ENCODE measurements around the gene TNFRSF18. TPM values are rescaled to one million over a fixed set of nuclear protein-coding genes. Genes with fewer than 3 reads are reported as not detected.

TNFRSF18 gene
- total and polyA plus RNA-seq, 7 donors: 0.04 to 0.76 (median 0.20) TPM; not detected in 3

DNA sequence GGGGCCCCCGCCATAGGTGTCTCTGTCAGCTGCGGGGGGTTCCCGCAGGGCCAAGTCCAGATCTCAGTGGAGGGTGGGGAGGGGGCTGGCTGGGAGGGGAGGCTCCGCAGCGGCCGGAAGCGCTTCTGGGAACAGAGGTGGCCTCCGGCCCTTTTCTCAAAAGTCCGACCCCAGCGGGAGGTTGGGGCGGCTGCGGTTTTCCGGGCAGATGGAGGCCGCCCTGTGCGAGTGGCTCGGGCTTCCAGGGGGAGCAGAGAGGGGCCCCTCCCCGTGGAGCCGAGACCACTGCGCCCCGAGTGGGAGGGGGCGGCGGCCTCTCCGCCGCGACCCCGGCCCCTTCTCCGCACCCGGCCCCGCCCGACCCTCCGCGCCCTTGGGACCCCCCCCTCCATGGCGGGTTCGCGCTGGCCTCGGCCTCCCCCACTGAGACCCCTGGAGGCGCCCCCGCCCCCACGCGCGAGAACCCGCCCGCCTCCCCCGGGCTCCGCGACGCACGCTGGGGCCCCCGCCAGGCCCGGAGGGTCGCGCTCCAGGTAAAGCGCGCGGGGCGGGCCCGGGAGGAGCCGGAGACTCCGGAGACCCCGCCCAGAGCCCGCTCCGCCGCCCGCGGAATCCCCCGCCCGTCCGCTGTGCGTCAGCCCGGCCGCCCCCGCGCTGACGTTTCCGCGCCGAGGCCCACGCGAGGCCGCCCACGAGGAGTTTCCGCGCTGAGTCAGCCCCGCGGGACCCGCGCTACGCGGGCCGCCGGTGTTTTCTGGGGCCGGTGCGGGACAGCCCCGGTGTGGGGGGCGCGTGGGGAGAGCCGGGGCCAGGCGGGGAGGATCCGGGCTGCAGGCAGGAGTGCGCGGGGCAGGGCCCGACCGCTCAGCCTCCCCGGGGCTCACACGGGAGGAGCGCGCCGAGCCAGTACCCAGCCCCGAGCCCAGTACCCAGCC, 5.2 kb downstream of the TNFRSF18 start:
- peak in 3 of 4 donors; percentile 30 to 35 (median 30) for ATAC-seq
- Histone ChIP-seq H3K27ac (no peak overlapping the region), H3K9me3 (no peaks in the 10 kb centered on the region), H3K4me1 (peaks cover 6% of the 10 kb centered on the region), H3K27me3 (ENCODE audit: insufficient read depth in 3 of 3, low read length in 2 of 3) (peaks cover 0 to 34% (median 7%) of the 10 kb centered on the region in 3 donors), H3K4me3 (peak overlapping the region; percentile 59), H3K36me3 (ENCODE audit: insufficient read depth in 1 of 2, low read depth in 1 of 2) (no peaks in the 10 kb centered on the region)
- intact Hi-C loops (cut with DNase I): no loop called here
- DNase-seq: peak; percentile 62 to 66
- TF ChIP-seq, protein P1, sequence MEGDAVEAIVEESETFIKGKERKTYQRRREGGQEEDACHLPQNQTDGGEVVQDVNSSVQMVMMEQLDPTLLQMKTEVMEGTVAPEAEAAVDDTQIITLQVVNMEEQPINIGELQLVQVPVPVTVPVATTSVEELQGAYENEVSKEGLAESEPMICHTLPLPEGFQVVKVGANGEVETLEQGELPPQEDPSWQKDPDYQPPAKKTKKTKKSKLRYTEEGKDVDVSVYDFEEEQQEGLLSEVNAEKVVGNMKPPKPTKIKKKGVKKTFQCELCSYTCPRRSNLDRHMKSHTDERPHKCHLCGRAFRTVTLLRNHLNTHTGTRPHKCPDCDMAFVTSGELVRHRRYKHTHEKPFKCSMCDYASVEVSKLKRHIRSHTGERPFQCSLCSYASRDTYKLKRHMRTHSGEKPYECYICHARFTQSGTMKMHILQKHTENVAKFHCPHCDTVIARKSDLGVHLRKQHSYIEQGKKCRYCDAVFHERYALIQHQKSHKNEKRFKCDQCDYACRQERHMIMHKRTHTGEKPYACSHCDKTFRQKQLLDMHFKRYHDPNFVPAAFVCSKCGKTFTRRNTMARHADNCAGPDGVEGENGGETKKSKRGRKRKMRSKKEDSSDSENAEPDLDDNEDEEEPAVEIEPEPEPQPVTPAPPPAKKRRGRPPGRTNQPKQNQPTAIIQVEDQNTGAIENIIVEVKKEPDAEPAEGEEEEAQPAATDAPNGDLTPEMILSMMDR (IDR thresholded peaks at IDR 0.05): no peak
- 3 to 11% (median 3%) methylated on average over 34 to 109 of the region's 109 CpGs for WGBS, 3 donors

DNA sequence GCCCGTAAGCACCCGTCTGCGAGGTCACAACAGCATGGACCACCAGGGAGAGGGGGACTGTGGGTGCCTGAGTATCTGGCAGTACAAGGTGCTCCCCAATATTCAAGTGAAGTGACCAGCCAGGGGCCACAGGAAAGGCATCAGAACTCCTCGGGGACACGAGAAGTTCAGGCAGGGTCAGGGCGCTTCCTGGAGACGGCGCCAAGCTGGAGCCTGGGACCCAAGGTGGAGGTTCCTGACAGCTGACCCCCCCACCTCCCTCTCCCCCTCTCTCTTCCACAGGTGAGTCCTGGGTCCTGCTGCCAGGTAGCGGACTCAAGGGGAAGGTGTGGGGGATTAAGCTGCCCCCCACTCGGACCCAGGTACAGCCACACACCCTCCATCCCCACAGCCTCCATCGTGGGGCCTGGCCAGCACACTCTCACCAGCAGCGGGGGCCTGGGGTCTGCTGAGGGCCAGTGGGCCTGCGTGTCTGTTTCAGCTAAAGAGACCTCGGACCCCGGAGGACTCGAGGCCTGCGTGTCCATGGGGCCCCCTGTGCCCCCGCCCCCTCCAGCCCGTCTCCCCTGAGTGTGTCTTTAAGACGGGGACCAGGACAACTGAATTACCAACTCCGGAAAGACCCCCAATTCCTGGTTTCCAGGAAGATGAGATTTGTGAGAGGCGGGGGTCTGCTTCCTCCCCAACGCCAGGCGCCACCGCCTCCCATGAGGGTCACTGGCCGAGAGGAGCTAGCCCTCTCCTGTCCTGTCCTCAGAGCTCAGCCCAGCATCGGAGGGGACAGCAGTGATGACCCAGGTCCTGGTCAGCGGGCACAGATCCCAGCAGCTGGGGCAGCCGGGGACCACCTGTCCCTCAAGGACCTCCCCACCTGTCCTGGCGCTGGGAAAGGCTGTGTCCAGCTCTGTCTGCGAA, 6.2 kb downstream of the TNFRSF18 start:
- DNase-seq (peak; percentile 9 to 50), ATAC-seq (no peak)
- H3K9me3 ChIP-seq: peaks cover 2% of the 10 kb centered on the region
- H3K4me1 ChIP-seq: no peaks in the 10 kb centered on the region
- peak overlapping the region; percentile 59 for H3K4me3 ChIP-seq
- TF ChIP-seq, protein P1 (IDR thresholded peaks at IDR 0.05): no peak
- H3K27ac ChIP-seq: no peak overlapping the region
- intact Hi-C loops (cut with DNase I): no loop called here
- 72 to 79% (median 74%) methylated on average over 26 to 31 of the region's 31 CpGs for WGBS, 3 donors
- no peaks in the 10 kb centered on the region for H3K36me3 ChIP-seq (ENCODE audit: insufficient read depth in 1 of 2, low read depth in 1 of 2)
- H3K27me3 ChIP-seq (ENCODE audit: insufficient read depth in 3 of 3, low read length in 2 of 3): peaks cover 0 to 25% (median 3%) of the 10 kb centered on the region in 3 donors

DNA sequence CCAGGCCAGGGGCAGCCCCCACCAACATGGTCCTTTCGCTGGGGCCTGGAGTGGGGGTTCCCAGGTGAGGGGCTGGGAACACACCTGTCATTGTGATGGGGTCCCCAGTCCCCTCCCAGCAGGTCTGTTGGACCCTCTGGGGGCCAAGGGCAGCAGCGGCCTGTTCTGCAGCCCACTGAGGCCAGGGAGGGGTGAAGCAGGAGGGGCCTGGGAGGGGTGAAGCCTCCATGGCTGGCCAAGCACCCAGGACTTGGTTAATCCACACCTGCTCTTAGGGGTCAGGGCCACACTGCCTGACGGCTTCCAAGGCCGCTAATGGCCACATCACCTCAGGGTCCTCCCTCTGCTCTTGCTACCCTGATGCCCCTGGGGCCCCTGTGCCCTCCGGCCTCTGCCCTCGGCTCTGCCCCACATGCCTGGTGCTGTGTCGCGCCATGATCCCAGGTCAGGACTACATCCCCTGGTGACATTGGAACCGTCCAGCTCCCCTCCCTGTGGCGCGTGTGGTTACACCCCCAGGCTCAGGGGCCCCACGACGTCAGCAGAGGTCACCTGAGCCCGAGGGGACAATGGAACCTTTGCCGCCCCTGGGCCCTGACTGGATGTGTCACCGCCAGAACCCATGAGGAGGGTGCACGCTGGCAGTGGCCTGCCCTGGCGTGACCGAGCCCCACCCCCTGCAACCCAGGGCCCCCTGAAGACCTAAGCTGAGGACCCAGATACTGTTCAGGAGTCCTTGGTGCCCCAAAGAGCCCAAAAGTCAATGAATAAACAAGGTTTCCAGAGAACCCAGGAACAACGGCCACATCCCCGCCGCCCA, 7.0 kb downstream of the TNFRSF18 start:
- ATAC-seq: no peak
- TF ChIP-seq, protein P1 (IDR thresholded peaks at IDR 0.05): no peak
- 78 to 84% (median 81%) methylated on average over 22 of the region's 22 CpGs for WGBS, 3 donors
- Histone ChIP-seq H3K27me3 (ENCODE audit: insufficient read depth in 3 of 3, low read length in 2 of 3) (peaks cover 0 to 23% (median 3%) of the 10 kb centered on the region in 3 donors), H3K4me3 (no peak overlapping the region), H3K27ac (no peak overlapping the region), H3K36me3 (ENCODE audit: insufficient read depth in 1 of 2, low read depth in 1 of 2) (no peaks in the 10 kb centered on the region), H3K9me3 (peaks cover 10% of the 10 kb centered on the region), H3K4me1 (no peaks in the 10 kb centered on the region)
- DNase-seq: peak; percentile 11 to 42
- intact Hi-C loops (cut with DNase I): no loop called here

DNA sequence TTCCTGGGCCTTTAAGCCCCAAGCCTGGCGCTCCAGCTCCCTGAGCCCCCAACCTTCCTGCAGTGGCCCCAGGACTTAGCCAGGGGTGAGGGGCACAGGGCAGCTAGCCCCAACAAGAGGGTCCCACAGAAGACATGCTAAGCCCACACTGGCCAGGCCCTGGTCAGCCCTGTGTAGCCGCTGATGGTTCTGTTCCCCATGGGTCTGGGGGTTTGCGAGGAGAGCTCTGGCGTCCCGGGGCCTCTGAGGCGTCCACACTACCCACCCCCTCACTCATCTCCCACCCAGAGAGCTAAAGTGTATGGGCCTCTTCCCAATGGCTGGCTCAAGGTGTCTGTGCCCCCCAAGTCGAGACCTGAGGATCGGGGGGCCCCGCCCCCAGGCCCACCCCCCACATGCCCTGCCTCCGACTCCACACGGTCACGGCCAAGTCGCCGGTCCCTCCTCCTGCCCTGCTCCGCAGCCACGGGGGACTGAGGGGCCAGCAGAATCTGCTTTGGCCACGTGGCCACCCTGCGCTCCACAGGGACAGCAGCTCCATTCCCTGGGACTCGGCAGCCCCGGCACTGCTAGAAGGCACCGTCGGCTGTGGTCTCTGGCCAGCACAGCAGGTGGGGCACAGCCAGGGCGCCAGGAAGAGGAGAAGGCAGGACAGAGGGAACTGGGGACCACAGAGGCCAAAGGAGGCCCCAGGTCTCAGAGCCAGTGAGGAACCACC, 7.8 kb downstream of the TNFRSF18 start:
- Histone ChIP-seq H3K4me3 (no peak overlapping the region), H3K36me3 (ENCODE audit: insufficient read depth in 1 of 2, low read depth in 1 of 2) (no peaks in the 10 kb centered on the region), H3K27me3 (ENCODE audit: insufficient read depth in 3 of 3, low read length in 2 of 3) (peaks cover 0 to 23% (median under 1%) of the 10 kb centered on the region in 3 donors), H3K27ac (no peak overlapping the region), H3K9me3 (peaks cover 15% of the 10 kb centered on the region), H3K4me1 (no peaks in the 10 kb centered on the region)
- intact Hi-C loops (cut with DNase I): no loop called here
- WGBS, 3 donors: 67 to 70% (median 67%) methylated on average over 22 to 23 of the region's 23 CpGs
- DNase-seq (peak; percentile 11 to 38), ATAC-seq (no peak)
- TF ChIP-seq, protein P1 (IDR thresholded peaks at IDR 0.05): no peak

All from psoas muscle (tissue), 8 donors.